GM12892 (cell line): ENCODE measurements around the gene SDK1.

Experiments used
- POLR2A ChIP-seq: IDR thresholded peaks from 2 replicates; pipeline ENCODE4 v1.6.1; 2011; ENCODE audit warnings: low read depth, low read length, control low read depth
- POLR2AphosphoS5 ChIP-seq: IDR thresholded peaks from 2 replicates; pipeline ENCODE4 v1.6.1; 2011; ENCODE audit warnings: low read depth, low read length, control low read depth
- TAF1 ChIP-seq: IDR thresholded peaks from 2 replicates; pipeline ENCODE4 v1.6.1; 2011; ENCODE audit warnings: low read depth, mild to moderate bottlenecking, control low read depth, low read length, borderline replicate concordance

GRCh38 chr7:3356173-3356572 lies 55.1 kb downstream of the SDK1 start:
- TF ChIP-seq POLR2A, result no peak
- no peak for TF ChIP-seq TAF1
- no peak for TF ChIP-seq POLR2AphosphoS5
